ENCODE results near the gene FREM2.

The FREM2 gene

GRCh38 chr13:38766799-38767198 is 79.9 kb downstream of the FREM2 start:
- Histone ChIP-seq H3K14ac (ENCODE audit: low read length) (no peak overlapping the region), H2AK5ac (ENCODE audit: low read length) (no peak overlapping the region), H2AFZ (ENCODE audit: insufficient read depth, low read length, poor library complexity) (no peak overlapping the region), H3K9ac (ENCODE audit: low read length) (no peak overlapping the region), H3K9me3 (ENCODE audit: insufficient read depth, low read depth, low read length) (no peaks in the 10 kb centered on the region), H3K4me3 (ENCODE audit: low read depth, low read length) (no peak overlapping the region), H3K27me3 (ENCODE audit: insufficient read depth, low read length) (no peaks in the 10 kb centered on the region), H3K79me1 (ENCODE audit: low read length) (no peaks in the 10 kb centered on the region), H3K4me1 (ENCODE audit: control insufficient read depth in 1 of 2, insufficient read depth in 2 of 2, low read length in 2 of 2) (no peaks in the 10 kb centered on the region), H4K91ac (ENCODE audit: low read depth, low read length) (no peak overlapping the region), H3K23ac (ENCODE audit: low read length) (no peak overlapping the region), H4K8ac (ENCODE audit: low read depth, low read length) (no peak overlapping the region), H3K4ac (ENCODE audit: low read depth, low read length) (no peak overlapping the region), H2BK12ac (ENCODE audit: low read length) (no peak overlapping the region), H2BK5ac (ENCODE audit: low read depth, low read length, poor library complexity) (no peak overlapping the region), H3K79me2 (ENCODE audit: control insufficient read depth, insufficient read depth, low read length, poor library complexity) (no peaks in the 10 kb centered on the region), H4K12ac (ENCODE audit: low read depth, low read length) (no peak overlapping the region), H3K4me2 (ENCODE audit: low read length) (no peak overlapping the region), H3K36me3 (ENCODE audit: control insufficient read depth in 1 of 2, insufficient read depth in 2 of 2, low read length in 2 of 2) (peaks cover 11 to 13% of the 10 kb centered on the region in 2 experiments), H3K27ac (ENCODE audit: low read depth, low read length) (no peak overlapping the region), H2BK120ac (ENCODE audit: insufficient read depth, low read length, poor library complexity) (no peak overlapping the region), H3K18ac (ENCODE audit: low read length) (no peak overlapping the region)
- WGBS (ENCODE audit: extremely low coverage, insufficient coverage, insufficient read length), result no CpG with 5 or more reads among the region's 2 CpGs
- no peak for DNase-seq

- Histone ChIP-seq H3K4me1 (ENCODE audit: control insufficient read depth in 1 of 2, insufficient read depth in 2 of 2, low read length in 2 of 2) (no peaks in the 10 kb centered on the region), H3K4me3 (ENCODE audit: low read depth, low read length) (no peak overlapping the region), H3K14ac (ENCODE audit: low read length) (no peak overlapping the region), H4K91ac (ENCODE audit: low read depth, low read length) (no peak overlapping the region), H3K23ac (ENCODE audit: low read length) (no peak overlapping the region), H3K36me3 (ENCODE audit: control insufficient read depth in 1 of 2, insufficient read depth in 2 of 2, low read length in 2 of 2) (peaks cover 11 to 15% of the 10 kb centered on the region in 2 experiments), H3K9me3 (ENCODE audit: insufficient read depth, low read depth, low read length) (no peaks in the 10 kb centered on the region), H3K79me1 (ENCODE audit: low read length) (no peaks in the 10 kb centered on the region), H2BK12ac (ENCODE audit: low read length) (no peak overlapping the region), H4K12ac (ENCODE audit: low read depth, low read length) (no peak overlapping the region), H3K18ac (ENCODE audit: low read length) (no peak overlapping the region), H3K27ac (ENCODE audit: low read depth, low read length) (no peak overlapping the region), H4K8ac (ENCODE audit: low read depth, low read length) (no peak overlapping the region), H2BK5ac (ENCODE audit: low read depth, low read length, poor library complexity) (no peak overlapping the region), H2BK120ac (ENCODE audit: insufficient read depth, low read length, poor library complexity) (no peak overlapping the region), H3K4ac (ENCODE audit: low read depth, low read length) (no peak overlapping the region), H3K4me2 (ENCODE audit: low read length) (no peak overlapping the region), H3K9ac (ENCODE audit: low read length) (no peak overlapping the region), H3K79me2 (ENCODE audit: control insufficient read depth, insufficient read depth, low read length, poor library complexity) (no peaks in the 10 kb centered on the region), H2AFZ (ENCODE audit: insufficient read depth, low read length, poor library complexity) (no peak overlapping the region), H3K27me3 (ENCODE audit: insufficient read depth, low read length) (no peaks in the 10 kb centered on the region), H2AK5ac (ENCODE audit: low read length) (no peak overlapping the region)
- no CpG with 5 or more reads among the region's 1 CpG for WGBS (ENCODE audit: extremely low coverage, insufficient coverage, insufficient read length)
- no peak for DNase-seq
Observed at GRCh38 chr13:38767506-38768265, 80.8 kb downstream of the FREM2 start.

GRCh38 chr13:38769526-38769925 is 82.6 kb downstream of the FREM2 start:
- H4K91ac ChIP-seq (ENCODE audit: low read depth, low read length), result no peak overlapping the region
- H3K9ac ChIP-seq (ENCODE audit: low read length), result no peak overlapping the region
- H3K4me1 ChIP-seq (ENCODE audit: control insufficient read depth in 1 of 2, insufficient read depth in 2 of 2, low read length in 2 of 2), result no peaks in the 10 kb centered on the region
- no peak overlapping the region for H3K27ac ChIP-seq (ENCODE audit: low read depth, low read length)
- H2AK5ac ChIP-seq (ENCODE audit: low read length), result no peak overlapping the region
- no peak overlapping the region for H3K4me3 ChIP-seq (ENCODE audit: low read depth, low read length)
- no peak overlapping the region for H4K12ac ChIP-seq (ENCODE audit: low read depth, low read length)
- H4K8ac ChIP-seq (ENCODE audit: low read depth, low read length), result no peak overlapping the region
- WGBS (ENCODE audit: extremely low coverage, insufficient coverage, insufficient read length), result no CpG with 5 or more reads among the region's 7 CpGs
- H3K4ac ChIP-seq (ENCODE audit: low read depth, low read length), result no peak overlapping the region
- no peaks in the 10 kb centered on the region for H3K9me3 ChIP-seq (ENCODE audit: insufficient read depth, low read depth, low read length)
- peaks cover 16 to 21% of the 10 kb centered on the region in 2 experiments for H3K36me3 ChIP-seq (ENCODE audit: control insufficient read depth in 1 of 2, insufficient read depth in 2 of 2, low read length in 2 of 2)
- DNase-seq, result no peak
- H3K79me1 ChIP-seq (ENCODE audit: low read length), result no peaks in the 10 kb centered on the region
- no peaks in the 10 kb centered on the region for H3K79me2 ChIP-seq (ENCODE audit: control insufficient read depth, insufficient read depth, low read length, poor library complexity)
- H2BK12ac ChIP-seq (ENCODE audit: low read length), result no peak overlapping the region
- no peak overlapping the region for H2AFZ ChIP-seq (ENCODE audit: insufficient read depth, low read length, poor library complexity)
- no peak overlapping the region for H3K18ac ChIP-seq (ENCODE audit: low read length)
- H2BK5ac ChIP-seq (ENCODE audit: low read depth, low read length, poor library complexity), result no peak overlapping the region
- no peak overlapping the region for H3K14ac ChIP-seq (ENCODE audit: low read length)
- no peaks in the 10 kb centered on the region for H3K27me3 ChIP-seq (ENCODE audit: insufficient read depth, low read length)
- H2BK120ac ChIP-seq (ENCODE audit: insufficient read depth, low read length, poor library complexity), result no peak overlapping the region
- H3K4me2 ChIP-seq (ENCODE audit: low read length), result no peak overlapping the region
- no peak overlapping the region for H3K23ac ChIP-seq (ENCODE audit: low read length)

- H4K8ac ChIP-seq (ENCODE audit: low read depth, low read length), result no peak overlapping the region
- H3K4me3 ChIP-seq (ENCODE audit: low read depth, low read length), result no peak overlapping the region
- H2BK5ac ChIP-seq (ENCODE audit: low read depth, low read length, poor library complexity), result no peak overlapping the region
- H3K36me3 ChIP-seq (ENCODE audit: control insufficient read depth in 1 of 2, insufficient read depth in 2 of 2, low read length in 2 of 2), result peaks cover 5 to 18% of the 10 kb centered on the region in 2 experiments
- H3K14ac ChIP-seq (ENCODE audit: low read length), result no peak overlapping the region
- no peak overlapping the region for H3K9ac ChIP-seq (ENCODE audit: low read length)
- H2BK12ac ChIP-seq (ENCODE audit: low read length), result no peak overlapping the region
- H4K91ac ChIP-seq (ENCODE audit: low read depth, low read length), result no peak overlapping the region
- H3K4ac ChIP-seq (ENCODE audit: low read depth, low read length), result no peak overlapping the region
- no peak overlapping the region for H3K27ac ChIP-seq (ENCODE audit: low read depth, low read length)
- H3K9me3 ChIP-seq (ENCODE audit: insufficient read depth, low read depth, low read length), result no peaks in the 10 kb centered on the region
- no peak for DNase-seq
- no CpG with 5 or more reads among the region's 5 CpGs for WGBS (ENCODE audit: extremely low coverage, insufficient coverage, insufficient read length)
- no peaks in the 10 kb centered on the region for H3K4me1 ChIP-seq (ENCODE audit: control insufficient read depth in 1 of 2, insufficient read depth in 2 of 2, low read length in 2 of 2)
- no peak overlapping the region for H2AFZ ChIP-seq (ENCODE audit: insufficient read depth, low read length, poor library complexity)
- H3K27me3 ChIP-seq (ENCODE audit: insufficient read depth, low read length), result no peaks in the 10 kb centered on the region
- no peak overlapping the region for H2BK120ac ChIP-seq (ENCODE audit: insufficient read depth, low read length, poor library complexity)
- H3K18ac ChIP-seq (ENCODE audit: low read length), result no peak overlapping the region
- H4K12ac ChIP-seq (ENCODE audit: low read depth, low read length), result no peak overlapping the region
- H3K4me2 ChIP-seq (ENCODE audit: low read length), result no peak overlapping the region
- no peaks in the 10 kb centered on the region for H3K79me2 ChIP-seq (ENCODE audit: control insufficient read depth, insufficient read depth, low read length, poor library complexity)
- no peaks in the 10 kb centered on the region for H3K79me1 ChIP-seq (ENCODE audit: low read length)
- no peak overlapping the region for H2AK5ac ChIP-seq (ENCODE audit: low read length)
- H3K23ac ChIP-seq (ENCODE audit: low read length), result no peak overlapping the region
Observed at GRCh38 chr13:38775085-38775484, 88.2 kb downstream of the FREM2 start.

Data from trophoblast cell (in vitro differentiated cells and primary cell).